HG02623 (cell line): ENCODE measurements around the gene SACM1L.
"Not testable (repeated sequence)": the region's sequence is repeated elsewhere in the genome, so short reads cannot be mapped to it uniquely, and the experiment has no call there.

Experiments used
- ATAC-seq: cut with Tn5 transposase; IDR thresholded peaks from one replicate; pipeline ENCODE4 v1.9.1; 2021; ENCODE audit warnings: moderate library complexity; ENCODE audit not compliant: unreplicated experiment

Gene SACM1L

GRCh38 chr3:45737234-45737633, 48.0 kb downstream of the SACM1L start:
- ATAC-seq: no peak

- no peak for ATAC-seq
Measured at GRCh38 chr3:45739991-45740390, 50.8 kb downstream of the SACM1L start.

GRCh38 chr3:45741247-45741646, 52.1 kb downstream of the SACM1L start:
- no peak for ATAC-seq

- ATAC-seq: no peak
Measured at GRCh38 chr3:45741742-45742460, 52.7 kb downstream of the SACM1L start.

GRCh38 chr3:45742461-45743089, 53.4 kb downstream of the SACM1L start:
- no peak for ATAC-seq

GRCh38 chr3:45746165-45746776, 57.1 kb downstream of the SACM1L start:
- no peak for ATAC-seq

GRCh38 chr3:45746777-45747622, 57.8 kb downstream of the SACM1L start:
- no peak for ATAC-seq

GRCh38 chr3:45748068-45748467, 58.9 kb downstream of the SACM1L start:
- no peak for ATAC-seq

- ATAC-seq: not testable (repeated sequence)
Measured at GRCh38 chr3:45749036-45749600, 59.9 kb downstream of the SACM1L start.

GRCh38 chr3:45749880-45750279, 60.7 kb downstream of the SACM1L start:
- no peak for ATAC-seq

- no peak for ATAC-seq
Measured at GRCh38 chr3:45751537-45752242, 62.5 kb downstream of the SACM1L start.

- no peak for ATAC-seq
Measured at GRCh38 chr3:45753095-45753494, 63.9 kb downstream of the SACM1L start.

GRCh38 chr3:45754461-45754860, 65.3 kb downstream of the SACM1L start:
- no peak for ATAC-seq

GRCh38 chr3:45756055-45756454, 66.9 kb downstream of the SACM1L start:
- no peak for ATAC-seq

- ATAC-seq: not testable (repeated sequence)
Measured at GRCh38 chr3:45757141-45757540, 67.9 kb downstream of the SACM1L start.

- no peak for ATAC-seq
Measured at GRCh38 chr3:45758871-45759270, 69.7 kb downstream of the SACM1L start.

GRCh38 chr3:45759851-45760250, 70.7 kb downstream of the SACM1L start:
- no peak for ATAC-seq

- no peak for ATAC-seq
Measured at GRCh38 chr3:45760878-45761711, 71.9 kb downstream of the SACM1L start.

GRCh38 chr3:45761831-45762230, 72.6 kb downstream of the SACM1L start:
- no peak for ATAC-seq
